Measurements from ENCODE around the gene ANKRD42.

DNA sequence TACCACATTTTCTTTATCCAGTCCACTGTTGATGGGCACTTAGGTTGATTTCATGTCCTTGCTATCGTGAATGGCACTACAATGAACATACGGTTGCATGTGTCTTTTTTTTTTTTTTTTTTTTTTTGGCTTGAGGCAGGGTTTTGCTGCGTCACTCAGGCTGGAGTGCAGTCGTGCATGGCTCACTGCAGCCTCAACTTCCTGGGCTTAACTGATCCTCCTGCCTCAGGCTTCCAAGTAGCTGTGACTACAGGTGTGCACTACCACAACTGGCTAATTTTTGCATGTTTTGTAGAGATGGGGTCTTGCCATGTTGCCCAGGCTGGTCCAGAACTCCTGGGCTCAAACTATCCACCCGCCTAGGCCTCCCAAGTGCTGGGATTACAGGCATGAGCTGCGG, 94.1 kb downstream of the ANKRD42 start:
- TF ChIP-seq, protein P1, sequence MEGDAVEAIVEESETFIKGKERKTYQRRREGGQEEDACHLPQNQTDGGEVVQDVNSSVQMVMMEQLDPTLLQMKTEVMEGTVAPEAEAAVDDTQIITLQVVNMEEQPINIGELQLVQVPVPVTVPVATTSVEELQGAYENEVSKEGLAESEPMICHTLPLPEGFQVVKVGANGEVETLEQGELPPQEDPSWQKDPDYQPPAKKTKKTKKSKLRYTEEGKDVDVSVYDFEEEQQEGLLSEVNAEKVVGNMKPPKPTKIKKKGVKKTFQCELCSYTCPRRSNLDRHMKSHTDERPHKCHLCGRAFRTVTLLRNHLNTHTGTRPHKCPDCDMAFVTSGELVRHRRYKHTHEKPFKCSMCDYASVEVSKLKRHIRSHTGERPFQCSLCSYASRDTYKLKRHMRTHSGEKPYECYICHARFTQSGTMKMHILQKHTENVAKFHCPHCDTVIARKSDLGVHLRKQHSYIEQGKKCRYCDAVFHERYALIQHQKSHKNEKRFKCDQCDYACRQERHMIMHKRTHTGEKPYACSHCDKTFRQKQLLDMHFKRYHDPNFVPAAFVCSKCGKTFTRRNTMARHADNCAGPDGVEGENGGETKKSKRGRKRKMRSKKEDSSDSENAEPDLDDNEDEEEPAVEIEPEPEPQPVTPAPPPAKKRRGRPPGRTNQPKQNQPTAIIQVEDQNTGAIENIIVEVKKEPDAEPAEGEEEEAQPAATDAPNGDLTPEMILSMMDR (IDR thresholded peaks at IDR 0.05), result no peak
- no peak for TF ChIP-seq POLR2AphosphoS5 (IDR thresholded peaks at IDR 0.05)
- no peak for TF ChIP-seq POLR2A (IDR thresholded peaks at IDR 0.05)
- TF ChIP-seq EP300 (IDR thresholded peaks at IDR 0.05; ENCODE audit: low read depth), result no peak

All from transverse colon (tissue), 4 donors.